Hepatocyte (in vitro differentiated cells): Measurements from ENCODE around the gene DTNBP1.

ENCODE experiments used
- CTCF ChIP-seq: fragments of 200-600 bp; sonication (generic); IDR thresholded peaks from 2 replicates; pipeline ENCODE4 v1.5.1; 2016; ENCODE audit warnings: antibody characterized with exemption, mild to moderate bottlenecking; ENCODE audit not compliant: poor library complexity
- EZH2 ChIP-seq: fragments of 200-600 bp; sonication (generic); IDR thresholded peaks from 2 replicates; pipeline ENCODE4 v1.6.1; 2016; ENCODE audit warnings: antibody characterized with exemption, mild to moderate bottlenecking, borderline replicate concordance

- TF ChIP-seq EZH2: no peak
- peak; percentile 100 for TF ChIP-seq CTCF
These were observed 28.5 kb upstream of the DTNBP1 start for GRCh38 chr6:15691250-15691869.
